Aortic smooth muscle cell (primary cell): Measurements from ENCODE around the gene CAMTA2. TPM values are rescaled to one million over a fixed set of nuclear protein-coding genes. Genes with fewer than 3 reads are reported as not detected.

Source experiments
- total RNA-seq: library from RNA; depleted of rRNA; stranded (reverse); fragments of >200 nt; gene quantifications from 2 replicates; pipeline ENCODE4 v1.2.3, GENCODE V29; 2014

The CAMTA2 gene, protein sequence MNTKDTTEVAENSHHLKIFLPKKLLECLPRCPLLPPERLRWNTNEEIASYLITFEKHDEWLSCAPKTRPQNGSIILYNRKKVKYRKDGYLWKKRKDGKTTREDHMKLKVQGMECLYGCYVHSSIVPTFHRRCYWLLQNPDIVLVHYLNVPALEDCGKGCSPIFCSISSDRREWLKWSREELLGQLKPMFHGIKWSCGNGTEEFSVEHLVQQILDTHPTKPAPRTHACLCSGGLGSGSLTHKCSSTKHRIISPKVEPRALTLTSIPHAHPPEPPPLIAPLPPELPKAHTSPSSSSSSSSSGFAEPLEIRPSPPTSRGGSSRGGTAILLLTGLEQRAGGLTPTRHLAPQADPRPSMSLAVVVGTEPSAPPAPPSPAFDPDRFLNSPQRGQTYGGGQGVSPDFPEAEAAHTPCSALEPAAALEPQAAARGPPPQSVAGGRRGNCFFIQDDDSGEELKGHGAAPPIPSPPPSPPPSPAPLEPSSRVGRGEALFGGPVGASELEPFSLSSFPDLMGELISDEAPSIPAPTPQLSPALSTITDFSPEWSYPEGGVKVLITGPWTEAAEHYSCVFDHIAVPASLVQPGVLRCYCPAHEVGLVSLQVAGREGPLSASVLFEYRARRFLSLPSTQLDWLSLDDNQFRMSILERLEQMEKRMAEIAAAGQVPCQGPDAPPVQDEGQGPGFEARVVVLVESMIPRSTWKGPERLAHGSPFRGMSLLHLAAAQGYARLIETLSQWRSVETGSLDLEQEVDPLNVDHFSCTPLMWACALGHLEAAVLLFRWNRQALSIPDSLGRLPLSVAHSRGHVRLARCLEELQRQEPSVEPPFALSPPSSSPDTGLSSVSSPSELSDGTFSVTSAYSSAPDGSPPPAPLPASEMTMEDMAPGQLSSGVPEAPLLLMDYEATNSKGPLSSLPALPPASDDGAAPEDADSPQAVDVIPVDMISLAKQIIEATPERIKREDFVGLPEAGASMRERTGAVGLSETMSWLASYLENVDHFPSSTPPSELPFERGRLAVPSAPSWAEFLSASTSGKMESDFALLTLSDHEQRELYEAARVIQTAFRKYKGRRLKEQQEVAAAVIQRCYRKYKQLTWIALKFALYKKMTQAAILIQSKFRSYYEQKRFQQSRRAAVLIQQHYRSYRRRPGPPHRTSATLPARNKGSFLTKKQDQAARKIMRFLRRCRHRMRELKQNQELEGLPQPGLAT
- total RNA-seq = 5.7 and 11.7 TPM in 2 replicates

DNA sequence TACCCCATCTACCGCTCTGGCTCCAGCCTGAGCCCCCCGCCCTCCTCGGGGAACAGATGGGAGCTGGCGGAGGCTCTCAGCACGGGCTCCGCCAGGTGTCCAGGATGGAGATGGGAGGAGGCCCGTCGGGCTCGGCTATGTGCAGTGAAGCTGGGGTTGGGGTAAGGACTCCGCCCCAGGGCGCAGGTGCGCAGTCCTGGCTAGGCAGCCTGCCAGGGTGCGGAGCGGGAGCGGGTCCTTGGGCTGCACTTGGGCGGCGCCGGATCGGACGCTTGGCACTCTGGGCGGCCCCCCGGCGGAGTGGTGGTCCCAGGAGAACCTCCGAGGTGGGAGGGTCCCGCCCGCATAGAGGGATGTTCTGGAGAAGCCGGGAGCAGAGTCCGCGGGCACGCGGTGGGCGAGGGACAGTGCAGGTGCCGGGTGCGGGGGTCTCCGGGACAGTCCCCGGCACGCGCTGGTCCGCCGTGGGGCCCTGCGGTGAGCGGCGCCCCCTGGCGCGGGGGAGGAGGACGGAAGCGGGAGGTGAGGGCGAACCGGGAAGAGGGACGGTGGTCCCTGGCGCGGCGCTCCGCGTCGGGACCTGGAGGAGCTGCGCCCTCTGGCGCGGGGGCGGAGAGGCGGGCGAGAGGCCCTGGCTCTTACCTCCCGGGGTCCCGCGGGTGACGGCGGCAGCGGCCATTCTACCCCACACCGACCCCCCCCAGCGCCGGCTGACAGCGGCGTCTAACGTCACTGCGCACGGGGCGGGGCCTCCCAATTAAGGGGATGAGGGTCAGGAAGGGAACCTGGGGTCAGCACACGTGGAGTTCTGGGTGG, at the start of gene CAMTA2:
Gene CAMTA2, minus strand, starts transcription at position 725 of the 816 bp plus-strand sequence. CDS start 1,453 bp downstream, outside the sequence.

DNA sequence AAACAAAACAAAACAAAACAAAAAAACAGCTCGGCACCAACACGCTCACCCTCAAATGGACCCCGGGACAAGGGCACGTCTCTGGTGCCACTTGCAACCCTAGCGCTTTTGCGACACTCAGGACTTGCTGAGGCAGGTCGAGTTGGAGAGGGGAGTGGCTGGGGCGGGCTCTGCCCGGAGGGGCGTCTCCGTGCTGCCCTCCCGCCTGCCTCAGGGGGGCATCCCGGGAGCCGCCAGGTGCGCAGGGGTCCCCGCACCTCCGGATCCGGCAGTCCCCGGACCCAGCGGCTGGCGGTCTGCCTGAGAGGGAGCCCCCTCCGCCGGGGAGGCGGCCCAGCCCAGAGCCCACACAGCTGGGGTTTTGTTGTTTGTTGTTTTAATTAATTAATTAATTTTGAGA, 47.8 kb upstream of the CAMTA2 start, which contains the start of gene SLC52A1:
Gene SLC52A1, minus strand, starts transcription at position 112 of the 400 bp plus-strand sequence. CDS start 820 bp downstream, outside the sequence.

DNA sequence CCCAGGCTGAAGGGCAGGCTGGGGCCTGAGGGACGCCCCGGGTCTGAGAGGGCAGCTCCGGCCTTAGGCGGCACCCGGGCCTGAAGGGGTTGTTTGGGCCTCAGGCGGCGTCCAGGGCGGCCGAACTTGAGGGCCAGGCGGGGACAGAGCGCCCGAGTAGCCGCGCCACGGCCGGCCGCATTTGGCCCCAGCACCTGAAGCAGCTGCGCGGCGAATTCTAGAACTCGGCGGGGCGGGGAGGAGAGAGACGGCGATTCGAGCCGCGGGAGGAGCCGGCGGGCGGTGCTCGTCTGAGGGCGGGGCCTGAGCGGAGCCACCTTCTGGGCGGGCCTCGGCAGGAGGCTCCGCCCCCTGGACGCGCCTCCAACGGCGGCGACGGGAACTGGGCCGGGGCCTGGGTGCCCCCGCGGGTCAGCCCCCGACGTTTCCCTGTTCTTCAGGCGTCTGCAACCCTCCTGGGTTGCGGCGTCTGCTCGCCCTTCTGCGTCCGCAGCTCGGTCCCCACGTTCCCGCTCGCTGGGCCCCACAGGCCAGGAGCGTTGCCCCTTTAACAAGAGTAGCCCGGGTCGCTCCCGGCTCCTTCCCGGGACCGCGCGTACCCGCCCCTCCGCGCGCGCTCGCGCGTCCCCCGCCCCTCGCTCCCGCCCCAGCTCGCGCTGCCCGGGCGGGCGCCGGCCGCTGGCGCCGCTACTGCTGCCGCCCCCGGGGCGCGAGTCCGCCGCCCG, 10.0 kb upstream of the CAMTA2 start, which contains the start of the genes INCA1 and KIF1C:
Gene INCA1, minus strand, starts transcription at position 221 of the 725 bp plus-strand sequence. CDS start 3,085 bp downstream, outside the sequence.
Gene KIF1C, plus strand, starts transcription at position 649 of the 725 bp plus-strand sequence. CDS start 2,297 bp downstream, outside the sequence.

DNA sequence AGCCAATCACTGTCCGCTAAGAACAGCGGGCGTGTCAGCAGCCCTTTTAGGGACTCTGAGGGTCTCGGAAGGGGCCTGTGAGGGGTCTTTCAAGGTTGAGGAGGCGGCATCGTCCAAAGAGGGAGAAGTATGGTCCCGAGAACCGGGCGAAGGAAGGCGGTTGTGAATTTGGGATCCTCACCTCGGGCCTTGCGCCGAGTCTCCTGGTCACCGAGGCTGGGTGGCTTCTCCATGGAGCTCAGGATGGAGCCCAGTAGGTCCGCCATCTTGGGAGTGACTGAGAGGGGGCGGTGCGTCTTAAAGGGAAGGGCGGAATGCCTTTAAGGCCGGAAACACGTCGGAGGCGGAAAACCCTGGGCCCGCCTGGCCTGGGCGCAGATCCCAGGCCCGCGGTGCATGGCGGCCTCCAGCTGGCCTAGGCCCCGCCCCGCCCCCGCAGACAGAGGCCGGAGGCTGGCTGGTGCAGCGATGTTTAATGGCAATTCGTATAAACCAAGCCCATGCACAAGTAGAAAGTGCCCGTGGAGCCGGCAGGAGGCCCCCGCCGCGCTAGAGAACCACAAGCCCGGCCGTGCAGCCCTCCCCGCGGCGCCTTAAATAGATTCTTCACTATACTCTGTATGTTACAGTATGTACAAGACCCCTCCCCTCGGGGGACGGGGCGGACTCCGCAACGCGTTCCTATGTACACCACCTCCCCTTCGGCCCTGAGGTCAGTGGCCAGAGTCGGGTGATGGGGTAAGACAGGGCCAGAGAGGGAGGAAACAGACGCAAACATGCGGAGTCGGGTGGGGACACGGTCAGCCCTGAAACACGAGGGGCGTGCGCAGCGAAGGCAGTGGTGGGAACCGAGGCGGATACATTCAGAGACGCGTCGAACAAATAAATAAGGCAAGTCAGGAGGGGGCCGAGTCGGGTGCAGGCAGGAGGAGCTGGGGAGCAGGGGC, 19.7 kb downstream of the CAMTA2 start, which contains the start of gene SPAG7:
Gene SPAG7, minus strand, starts transcription at position 279 of the 947 bp plus-strand sequence. Its CDS starts 13 bp downstream, at position 266.

DNA sequence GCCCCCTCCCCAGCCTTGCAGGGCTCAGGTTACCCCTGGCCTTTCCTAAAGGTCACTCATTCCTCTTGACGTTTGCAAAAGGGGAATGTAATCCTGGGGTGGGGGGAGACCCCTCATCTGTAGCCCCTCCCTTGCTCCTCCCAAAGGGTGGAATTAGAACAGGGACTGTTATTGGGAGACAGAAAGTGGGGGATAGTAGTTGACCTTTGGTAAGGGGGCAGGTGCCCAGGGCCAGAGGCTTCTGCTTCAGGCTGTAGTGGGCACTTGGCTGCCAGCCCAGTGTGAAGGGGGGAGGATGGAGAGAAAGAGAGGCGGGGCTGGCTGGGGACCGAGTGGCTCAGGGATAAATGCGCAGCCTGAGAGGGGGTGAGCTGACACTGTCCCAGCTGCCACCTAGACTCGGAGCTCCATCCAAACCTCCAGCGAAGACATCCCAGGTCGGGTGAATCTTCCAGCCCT, 36.7 kb downstream of the CAMTA2 start, which contains the start of gene ENO3:
Gene ENO3, plus strand, starts transcription at position 374 of the 459 bp plus-strand sequence. CDS start 711 bp downstream, outside the sequence.

DNA sequence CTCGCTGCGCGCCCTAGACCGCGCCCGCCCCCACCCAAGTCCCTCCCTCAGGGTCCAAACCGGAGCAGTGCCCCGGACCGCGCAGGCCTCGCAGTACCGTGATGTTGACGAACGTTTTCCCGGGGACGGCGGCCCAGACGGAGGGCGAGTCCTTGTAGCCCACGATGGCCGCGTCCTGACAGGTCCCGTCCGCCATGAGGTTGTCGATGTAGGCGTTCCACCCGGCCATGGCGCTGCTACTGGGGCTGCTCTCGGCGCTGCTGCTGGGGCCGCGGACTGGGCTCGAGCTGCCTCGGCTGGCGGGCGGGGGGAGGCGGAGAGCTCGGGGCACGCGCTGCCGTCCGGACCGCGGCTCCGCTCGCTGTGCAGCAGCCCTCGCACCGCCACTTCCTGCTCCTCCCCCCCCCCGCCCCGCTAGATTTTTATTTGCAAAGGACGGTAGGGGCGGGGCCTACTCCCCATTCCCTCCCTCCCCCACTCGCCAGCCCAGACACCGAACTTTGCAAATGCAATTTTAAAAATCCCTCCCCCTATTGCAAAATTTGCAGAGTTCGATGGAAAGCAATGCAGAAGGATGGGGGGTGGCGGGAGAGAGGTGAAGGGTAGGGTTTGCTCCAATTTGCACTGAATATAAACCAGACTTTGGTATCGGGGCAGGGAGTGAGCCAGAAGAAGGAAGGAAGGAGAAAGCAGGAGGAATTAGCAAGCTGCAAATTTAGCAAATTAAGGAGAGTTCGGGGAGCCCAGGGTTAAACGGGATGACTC, 39.1 kb downstream of the CAMTA2 start, which contains the start of gene PFN1:
Gene PFN1, minus strand, starts transcription at position 365 of the 765 bp plus-strand sequence. Its CDS starts 136 bp downstream, at position 229.

DNA sequence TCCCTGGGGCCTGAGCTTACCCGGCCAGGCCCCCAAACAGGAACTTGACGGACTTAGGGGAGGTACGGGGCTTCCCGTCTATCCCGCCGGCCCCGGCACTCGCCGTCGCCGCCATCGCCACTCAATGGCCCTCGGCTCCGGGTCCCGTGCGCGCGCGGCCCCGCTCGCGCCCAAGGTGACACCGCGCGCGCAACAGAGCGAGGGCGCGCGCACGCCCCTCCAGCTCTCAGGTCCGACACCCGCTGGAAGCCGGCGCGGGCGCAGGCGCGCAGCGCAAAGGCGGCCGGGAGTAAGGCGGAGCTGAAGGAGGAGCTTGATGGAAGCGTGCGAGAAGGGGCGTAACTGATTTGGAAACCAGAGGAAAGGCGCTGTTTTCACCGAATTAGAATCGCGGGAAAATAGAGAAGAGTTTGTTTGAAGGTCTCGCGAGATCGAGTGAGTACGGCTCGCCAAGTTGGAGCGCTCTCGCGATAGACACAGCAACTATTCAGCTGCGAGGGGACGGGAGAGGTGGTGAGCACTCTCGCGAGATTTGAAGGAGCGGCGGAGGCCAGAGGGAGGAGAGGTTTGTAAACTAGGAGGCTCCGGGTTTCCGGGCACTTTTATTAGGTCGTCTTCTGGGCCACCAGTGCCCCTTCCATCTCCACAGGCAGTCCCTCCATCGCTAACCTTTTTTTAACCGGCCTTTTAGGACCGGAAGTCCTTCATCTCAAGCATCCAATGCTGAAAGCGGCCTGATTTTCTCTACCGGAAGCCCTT, 47.5 kb downstream of the CAMTA2 start, which contains the start of the genes RNF167 and SLC25A11:
Gene RNF167, plus strand, starts transcription at position 473 of the 759 bp plus-strand sequence. CDS start 642 bp downstream, outside the sequence.
Gene SLC25A11, minus strand, starts transcription at position 251 of the 759 bp plus-strand sequence. Its CDS starts 136 bp downstream, at position 115.

DNA sequence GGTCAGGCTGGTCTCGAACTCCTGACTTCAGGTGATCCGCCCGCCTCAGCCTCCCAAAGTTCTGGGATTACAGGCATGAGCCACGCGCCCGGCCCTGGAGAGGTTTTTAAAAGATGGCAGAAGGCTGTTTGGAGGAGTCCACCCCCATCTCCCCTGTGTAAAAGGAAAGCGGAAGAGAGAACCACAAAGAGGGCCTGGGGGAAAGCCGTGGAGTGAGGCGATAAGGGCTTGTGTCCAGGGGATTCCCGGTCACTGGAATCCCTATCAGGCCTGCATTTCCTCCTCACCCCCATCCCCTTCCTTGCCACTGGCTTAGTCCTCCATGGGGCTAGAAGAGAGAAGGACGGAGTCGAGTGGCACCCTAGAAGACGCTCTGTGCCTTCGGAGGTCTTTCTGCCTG, 55.5 kb downstream of the CAMTA2 start, which contains the start of gene GP1BA:
Gene GP1BA, plus strand, starts transcription at position 315 of the 400 bp plus-strand sequence. CDS start 328 bp downstream, outside the sequence.

Other genes starting within 250 kb of the CAMTA2 start
- 0.06 and 0.13 TPM in 2 replicates for gene ZMYND15, start 247.8 kb downstream of the CAMTA2 start, total RNA-seq
- 1.5 and 2.1 TPM in 2 replicates for gene CXCL16, start 247.7 kb downstream of the CAMTA2 start, total RNA-seq
- not detected in 2 replicates for gene TM4SF5, start 215.8 kb downstream of the CAMTA2 start, total RNA-seq
- 0.62 and 0.92 TPM in 2 replicates for gene VMO1, start 201.3 kb downstream of the CAMTA2 start, total RNA-seq
- not detected in 2 replicates for gene GLTPD2, start 198.7 kb downstream of the CAMTA2 start, total RNA-seq
- 163 and 169 TPM in 2 replicates for gene PSMB6, start 191.5 kb downstream of the CAMTA2 start, total RNA-seq
- 13.1 and 16.2 TPM in 2 replicates for gene PLD2, start 180.5 kb downstream of the CAMTA2 start, total RNA-seq
- 20.1 and 29.6 TPM in 2 replicates for gene MINK1, start 154.3 kb downstream of the CAMTA2 start, total RNA-seq
- 1.9 and 2.9 TPM in 2 replicates for gene C17orf107, start 88.1 kb downstream of the CAMTA2 start, total RNA-seq
- 0.19 and 0.26 TPM in 2 replicates for gene CHRNE, start 84.6 kb downstream of the CAMTA2 start, total RNA-seq
- not detected in 2 replicates for gene GP1BA, start 55.4 kb downstream of the CAMTA2 start, total RNA-seq
- gene SLC25A11, start 47.6 kb downstream of the CAMTA2 start, total RNA-seq = 59.3 and 64.7 TPM in 2 replicates
- gene RNF167, start 47.4 kb downstream of the CAMTA2 start, total RNA-seq = 17.6 and 19.8 TPM in 2 replicates
- 861 and 912 TPM in 2 replicates for gene PFN1, start 39.1 kb downstream of the CAMTA2 start, total RNA-seq
- 4.5 and 6.5 TPM in 2 replicates for gene ENO3, start 36.6 kb downstream of the CAMTA2 start, total RNA-seq
- gene SPAG7, start 19.9 kb downstream of the CAMTA2 start, total RNA-seq = 70.6 and 79.0 TPM in 2 replicates
- 0.13 and 0.25 TPM in 2 replicates for gene INCA1, start 9.8 kb upstream of the CAMTA2 start, total RNA-seq
- gene KIF1C, start 10.3 kb upstream of the CAMTA2 start, total RNA-seq = 95.8 and 124 TPM in 2 replicates
- not detected in 2 replicates for gene SLC52A1, start 47.8 kb upstream of the CAMTA2 start, total RNA-seq
- gene ZFP3, start 90.8 kb upstream of the CAMTA2 start, total RNA-seq = 1.3 and 1.7 TPM in 2 replicates
- 4.5 and 4.6 TPM in 2 replicates for gene ZNF232, start 124.2 kb upstream of the CAMTA2 start, total RNA-seq
- not detected in 2 replicates for gene USP6, start 128.4 kb upstream of the CAMTA2 start, total RNA-seq
- 7.8 and 7.9 TPM in 2 replicates for gene ZNF594, start 204.2 kb upstream of the CAMTA2 start, total RNA-seq
- not detected in 2 replicates for gene SCIMP, start 247.2 kb upstream of the CAMTA2 start, total RNA-seq